GM19372 (cell line): ENCODE data around the gene STARD13.
"Not testable (repeated sequence)": the region's sequence is repeated elsewhere in the genome, so short reads cannot be mapped to it uniquely, and the experiment has no call there.

Experiments used
- ATAC-seq: cut with Tn5 transposase; IDR thresholded peaks from one replicate; pipeline ENCODE4 v1.9.1; 2021; ENCODE audit warnings: mild to moderate bottlenecking, low read depth, moderate library complexity; ENCODE audit not compliant: unreplicated experiment

Gene STARD13

DNA sequence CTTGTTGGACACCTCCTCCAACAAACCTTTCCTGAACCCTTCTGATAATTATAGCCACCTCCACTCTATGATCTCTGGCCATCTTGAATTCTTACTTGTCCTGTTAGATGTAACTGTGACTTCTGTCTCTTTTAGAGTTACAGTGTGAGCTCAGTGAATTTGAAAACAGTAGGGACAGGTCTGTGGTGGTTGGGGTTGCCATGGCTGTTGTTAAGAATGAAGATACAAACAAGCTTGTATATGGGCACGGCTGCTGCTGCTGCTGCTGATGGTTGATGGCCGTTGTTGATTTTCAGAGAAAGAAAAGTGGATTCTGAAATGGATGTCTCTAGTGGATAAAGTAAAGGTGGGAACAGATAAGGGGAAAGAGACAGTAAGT lies 101.5 kb downstream of the STARD13 start:
- no peak for ATAC-seq

GRCh38 chr13:33183431-33184111 lies 102.0 kb downstream of the STARD13 start:
- no peak for ATAC-seq

- no peak for ATAC-seq
These were observed 102.8 kb downstream of the STARD13 start for GRCh38 chr13:33182729-33183128.

- ATAC-seq: no peak
These were observed 104.3 kb downstream of the STARD13 start for GRCh38 chr13:33181264-33181663.

DNA sequence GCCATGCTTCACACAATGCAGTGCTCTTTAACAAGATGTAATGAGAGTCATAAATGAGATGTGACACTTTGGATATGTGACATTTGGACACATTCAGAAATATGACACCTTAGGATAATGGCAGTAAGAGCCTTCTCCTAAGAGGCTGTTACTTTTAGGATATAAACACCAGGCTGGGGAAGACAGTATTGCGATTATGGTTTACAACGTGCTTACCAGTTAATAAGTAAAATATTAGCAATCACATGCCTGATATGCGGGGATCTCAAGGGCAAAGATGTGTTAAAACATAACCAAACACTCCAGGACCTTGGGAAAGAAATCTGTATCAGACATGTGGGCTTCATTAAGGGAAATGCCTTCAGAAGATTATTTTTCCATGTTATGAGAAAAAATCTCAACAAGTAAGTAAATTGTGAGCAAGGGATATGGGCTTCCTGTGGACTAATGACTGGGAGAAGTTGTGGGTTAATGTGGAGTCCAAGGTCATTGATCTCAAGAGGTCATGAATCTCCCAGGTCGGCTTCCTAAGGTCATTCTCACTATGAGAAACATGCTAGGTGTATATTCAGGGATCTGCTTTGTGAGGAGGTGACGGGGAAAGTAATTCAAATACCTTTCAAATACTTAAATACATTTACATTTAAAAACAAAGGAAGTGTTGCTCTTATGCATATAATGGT lies 105.3 kb downstream of the STARD13 start:
- no peak for ATAC-seq

GRCh38 chr13:33179463-33179862 lies 106.1 kb downstream of the STARD13 start:
- no peak for ATAC-seq

- ATAC-seq: no peak
These were observed 107.2 kb downstream of the STARD13 start for GRCh38 chr13:33178209-33178840.

GRCh38 chr13:33177340-33178208 lies 108.0 kb downstream of the STARD13 start:
- not testable (repeated sequence) for ATAC-seq

GRCh38 chr13:33176526-33176925 lies 109.0 kb downstream of the STARD13 start:
- ATAC-seq: no peak

DNA sequence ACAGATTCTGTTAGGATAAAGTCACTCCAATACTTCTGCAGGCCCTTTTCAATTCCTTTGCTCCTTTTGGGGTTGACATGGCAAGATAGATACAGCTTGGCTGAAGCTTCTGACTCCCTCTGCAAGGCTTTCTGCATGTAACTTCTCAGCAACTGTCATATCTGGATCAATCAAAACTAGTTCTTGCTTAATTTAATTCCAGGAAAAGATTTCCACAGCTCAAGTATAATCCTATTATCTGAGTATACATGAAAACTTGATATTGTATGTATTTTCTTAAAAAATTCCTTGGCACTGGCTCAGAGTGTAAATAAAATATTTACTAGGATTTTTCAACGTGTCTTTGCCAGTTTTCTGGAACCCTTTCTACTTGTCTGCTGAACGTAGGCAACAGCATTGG lies 109.6 kb downstream of the STARD13 start:
- no peak for ATAC-seq

- no peak for ATAC-seq
These were observed 110.6 kb downstream of the STARD13 start for GRCh38 chr13:33174931-33175330.

- no peak for ATAC-seq
These were observed 111.1 kb downstream of the STARD13 start for GRCh38 chr13:33174491-33174890.

- ATAC-seq: no peak
These were observed 112.6 kb downstream of the STARD13 start for GRCh38 chr13:33172911-33173310.

- ATAC-seq: no peak
These were observed 113.2 kb downstream of the STARD13 start for GRCh38 chr13:33172400-33172799.

DNA sequence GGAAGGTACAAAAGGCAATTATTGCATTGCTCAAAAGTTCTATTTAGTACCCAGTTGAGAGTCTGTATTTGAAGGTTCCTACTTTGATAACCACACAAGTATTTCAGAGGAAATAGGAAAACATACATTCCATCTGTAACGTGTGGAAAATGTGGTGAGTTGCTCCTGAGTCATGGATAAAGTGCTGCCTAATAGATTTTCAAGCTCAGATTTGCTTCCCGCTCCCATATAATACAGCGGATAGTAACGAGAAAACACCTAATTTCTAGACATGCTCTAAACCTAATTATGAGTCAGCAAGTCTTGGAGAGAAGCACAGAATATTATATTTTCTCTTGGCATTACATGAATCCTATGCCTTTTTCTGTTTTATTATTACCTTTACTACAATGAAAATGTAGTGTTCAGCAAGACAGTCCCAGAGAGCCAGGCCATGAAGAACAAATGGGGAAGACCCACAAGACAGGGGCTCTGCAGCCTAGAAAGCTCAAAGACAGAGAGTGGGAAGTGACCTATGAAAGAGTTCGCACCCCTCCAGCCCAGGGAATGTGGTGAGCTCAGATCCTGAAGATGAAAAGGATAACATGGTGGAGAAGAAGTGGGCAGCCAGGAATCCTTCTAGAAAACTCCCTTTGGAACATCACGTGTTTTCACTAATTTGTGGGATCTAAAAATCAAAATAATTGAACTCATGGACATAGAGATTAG lies 116.1 kb downstream of the STARD13 start:
- ATAC-seq: no peak

- no peak for ATAC-seq
These were observed 117.1 kb downstream of the STARD13 start for GRCh38 chr13:33168321-33168960.

DNA sequence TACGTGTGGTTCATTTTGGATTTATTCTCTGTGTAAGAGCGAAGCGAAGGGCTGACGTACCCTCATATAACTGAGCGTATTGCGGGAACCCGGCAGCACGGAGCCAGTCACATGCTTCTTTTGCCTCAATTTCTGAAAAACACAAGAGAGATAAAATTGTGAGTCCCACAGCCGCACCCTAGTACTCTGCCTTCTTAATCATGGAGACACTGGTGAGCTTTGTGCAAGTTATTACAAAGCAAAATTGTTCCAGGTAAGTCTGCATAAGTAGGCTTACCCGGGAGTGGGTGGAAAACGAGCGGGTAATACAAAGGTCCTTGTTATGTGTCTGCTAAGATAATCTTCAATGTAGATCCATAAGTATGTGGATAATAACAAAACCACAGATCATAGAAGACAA lies 118.1 kb downstream of the STARD13 start:
- no peak for ATAC-seq

GRCh38 chr13:33165787-33166186 lies 119.8 kb downstream of the STARD13 start:
- no peak for ATAC-seq

DNA sequence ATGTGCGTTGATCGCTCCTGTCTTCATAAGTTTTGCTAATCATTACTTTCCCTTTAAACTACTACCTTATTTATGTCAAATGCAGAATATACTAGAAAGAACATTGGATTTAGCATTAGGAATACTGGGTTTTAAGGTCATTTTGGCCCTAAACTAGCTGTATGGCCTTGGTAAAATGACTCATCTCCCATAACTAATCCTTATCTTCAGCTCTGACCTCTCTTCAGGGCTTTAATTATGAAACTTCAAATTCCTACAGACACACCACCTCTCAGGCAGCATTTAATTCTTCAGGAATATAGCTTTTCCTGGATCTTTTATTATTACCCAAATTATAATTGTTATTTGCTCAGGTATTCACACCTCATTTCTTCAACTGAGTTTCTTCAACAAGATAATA lies 121.2 kb downstream of the STARD13 start:
- no peak for ATAC-seq

- not testable (repeated sequence) for ATAC-seq
These were observed 122.8 kb downstream of the STARD13 start for GRCh38 chr13:33162725-33163124.
